ENCODE data around the gene USO1. TPM values are rescaled to one million over a fixed set of nuclear protein-coding genes. Genes with fewer than 3 reads are reported as not detected.

USO1 gene
- total and polyA plus RNA-seq, 2 donors (not counting 3 experiments of a cell fraction or from before 2014, with no cell fraction given) = 29.1 to 66.0 TPM

GRCh38 chr4:75771607-75772006 is 47.2 kb downstream of the USO1 start:
- POLR2A ChIA-PET = no interaction called here
- H3K4me3 ChIP-seq (replicated peaks in 1 of 3; ENCODE audit: insufficient read depth in 1 of 3, low read depth in 1 of 3, low read length in 3 of 3) = no peak overlapping the region
- CTCF ChIA-PET = interaction anchor here (1.3 kb wide), 1 partner anchor 47 kb away, joined by 4 read pairs; the partner anchor contains the start of gene USO1
- no peaks in the 10 kb centered on the region for H3K79me2 ChIP-seq (ENCODE audit: control insufficient read depth, insufficient read depth, low read length)
- no peaks in the 10 kb centered on the region for H3K27me3 ChIP-seq (ENCODE audit: control insufficient read depth in 2 of 2, insufficient read depth in 2 of 2, low read length in 2 of 2)
- H3K9ac ChIP-seq (replicated peaks; ENCODE audit: extremely low read depth, insufficient read depth, low read length) = no peak overlapping the region
- no peaks in the 10 kb centered on the region for H3K4me1 ChIP-seq (ENCODE audit: control insufficient read depth, extremely low read depth, insufficient read depth, low read length)
- H3K9me1 ChIP-seq (replicated peaks; ENCODE audit: control insufficient read depth, extremely low read depth, insufficient read depth, low read length) = no peaks in the 10 kb centered on the region
- no peak overlapping the region for H3K4me2 ChIP-seq (ENCODE audit: insufficient read depth, low read length)
- H3K9me3 ChIP-seq (replicated peaks; ENCODE audit: control insufficient read depth, insufficient read depth, low read length) = no peaks in the 10 kb centered on the region
- H4K20me1 ChIP-seq (replicated peaks; ENCODE audit: control insufficient read depth, extremely low read depth, insufficient read depth, low read length) = no peaks in the 10 kb centered on the region
- H3K36me3 ChIP-seq (ENCODE audit: control insufficient read depth in 2 of 2, extremely low read depth in 1 of 2, insufficient read depth in 2 of 2, low read length in 2 of 2) = peaks cover 10 to 23% of the 10 kb centered on the region in 2 experiments
- H2AFZ ChIP-seq (ENCODE audit: low read depth, low read length) = no peak overlapping the region
- no peak for FAIRE-seq
- H3K27ac ChIP-seq (ENCODE audit: insufficient read depth, low read depth, low read length) = no peak overlapping the region
- TF ChIP-seq MYC (IDR thresholded peaks at IDR 0.05; ENCODE audit: low read depth, low read length) (no peak), GATA2 (IDR thresholded peaks at IDR 0.05; ENCODE audit: insufficient read depth, insufficient read length, low read depth, low read length) (no peak), FOS (IDR thresholded peaks at IDR 0.05; ENCODE audit: borderline replicate concordance, insufficient read depth, low read length) (no peak), POLR2AphosphoS5 (IDR thresholded peaks at IDR 0.05; ENCODE audit: insufficient read depth, low read depth, low read length) (no peak), MAX (IDR thresholded peaks at IDR 0.05; ENCODE audit: insufficient read depth, insufficient read length) (no peak), EZH2 (IDR thresholded peaks at IDR 0.05; ENCODE audit: borderline replicate concordance, low read depth, low read length, severe bottlenecking) (no peak), JUN (IDR thresholded peaks at IDR 0.05; ENCODE audit: borderline replicate concordance, insufficient read depth, insufficient read length, low read depth) (no peak), POLR2A (IDR thresholded peaks at IDR 0.05; ENCODE audit: low read depth, low read length) (no peak), CTCF (IDR thresholded peaks at IDR 0.05; ENCODE audit: extremely low read depth in 1 of 2, insufficient read depth in 1 of 2, low read depth in 1 of 2, low read length in 2 of 2) (no peak)
- intact Hi-C loops (cut with micrococcal nuclease) = no loop called here
- DNase-seq (ENCODE audit: low read depth, low spot score) = no peak
- dilution Hi-C loops (cut with MboI; ENCODE audit: extremely low pct_ligation_motif_present, low sequenced_read_pairs) = no loop called here
- no TSS peak for BruUV-seq (replicated peaks)
